Posterior vena cava (tissue), 2 donors: ENCODE results near the gene PRMT9. TPM values are rescaled to one million over a fixed set of nuclear protein-coding genes. Genes with fewer than 3 reads are reported as not detected.

ENCODE experiments used
- DNase-seq: peaks from one replicate; pipeline ENCODE4 v3.0.0-alpha.2; 2020; ENCODE audit warnings: low spot score
- intact Hi-C, 2 donors: fragments of 100-400 bp; cut with DNase I; formaldehyde crosslinking; loops; one replicate each; pipeline versions ENCODE4 v1.14.1 to v1.14.2; 2022 to 2023
- total RNA-seq, 2 donors: library from RNA; stranded (reverse); fragmentation: NEBNext Ultra II Directional; extraction: Animal tissue kit (Norgen Biotek cat#: 25700); gene quantifications; one replicate each; pipeline ENCODE4 v1.2.1, GENCODE V29; 2021
- donor health status: DM: yes; HTN: yes; CAD: no.
- donor health status: DM: yes; HTN: yes; CAD: no.

Gene PRMT9
- total RNA-seq, 2 donors from 2014 or later = 9.2 to 10.7 TPM

DNA sequence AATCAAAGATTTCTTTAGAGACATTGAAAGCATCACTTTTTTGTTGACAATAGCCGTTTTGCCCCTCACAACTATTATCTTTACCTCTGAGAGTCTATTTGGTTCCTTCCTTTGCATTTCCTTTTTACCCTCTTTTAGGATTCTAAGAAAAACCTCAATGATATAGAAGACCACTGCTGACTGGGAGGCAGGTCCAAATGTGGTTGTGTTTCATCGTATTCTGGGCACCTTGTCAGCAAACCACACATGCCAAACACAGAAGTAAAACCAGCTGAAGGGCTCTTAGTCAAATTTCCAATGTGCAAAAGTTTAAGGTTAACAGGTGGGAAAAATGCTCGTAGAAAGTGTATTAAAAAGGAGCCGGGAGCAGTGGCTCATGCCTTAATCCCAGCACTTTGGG, 5.1 kb upstream of the PRMT9 start:
- no peak for DNase-seq
- intact Hi-C loops = no loop called here

DNA sequence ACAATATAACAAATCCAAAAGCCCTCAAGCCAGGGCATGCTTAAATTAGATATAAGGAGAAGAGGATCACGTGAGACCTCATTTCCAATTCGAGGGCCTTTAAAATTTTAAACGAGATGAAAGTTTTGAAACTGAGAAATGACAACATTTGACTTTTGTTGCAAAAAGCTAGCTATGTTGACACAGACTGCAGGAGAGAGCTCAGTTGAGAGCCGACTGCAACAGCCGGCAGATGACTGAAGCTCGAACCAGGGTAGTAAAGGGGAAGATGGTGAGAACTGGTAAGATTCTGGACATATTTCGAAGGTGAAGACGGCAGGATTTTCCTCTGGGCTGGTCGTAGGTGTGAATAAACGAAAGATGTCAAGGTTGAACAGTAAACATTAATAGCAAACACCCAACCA, 773 bp downstream of the PRMT9 start:
- intact Hi-C loops = no loop called here
- DNase-seq = no peak

DNA sequence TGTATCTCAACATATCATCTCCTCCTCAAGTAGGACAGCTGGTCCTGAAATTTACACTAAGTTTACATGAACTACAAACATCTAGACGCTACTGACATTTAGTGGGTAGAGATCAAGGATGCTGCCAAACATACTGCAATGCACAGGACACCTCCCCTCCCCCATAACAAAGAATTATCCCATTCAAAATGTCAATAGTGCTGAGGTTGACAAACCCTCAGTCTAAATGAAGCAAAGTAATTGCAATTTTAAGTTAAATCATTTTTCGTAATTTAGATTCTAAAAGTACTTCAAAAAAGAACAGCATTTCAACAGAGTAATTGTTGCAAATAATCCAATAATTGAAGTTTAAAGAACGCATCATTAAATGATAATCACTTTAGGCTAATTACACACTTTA, 1.2 kb downstream of the PRMT9 start:
- DNase-seq = no peak
- intact Hi-C loops = no loop called here

DNA sequence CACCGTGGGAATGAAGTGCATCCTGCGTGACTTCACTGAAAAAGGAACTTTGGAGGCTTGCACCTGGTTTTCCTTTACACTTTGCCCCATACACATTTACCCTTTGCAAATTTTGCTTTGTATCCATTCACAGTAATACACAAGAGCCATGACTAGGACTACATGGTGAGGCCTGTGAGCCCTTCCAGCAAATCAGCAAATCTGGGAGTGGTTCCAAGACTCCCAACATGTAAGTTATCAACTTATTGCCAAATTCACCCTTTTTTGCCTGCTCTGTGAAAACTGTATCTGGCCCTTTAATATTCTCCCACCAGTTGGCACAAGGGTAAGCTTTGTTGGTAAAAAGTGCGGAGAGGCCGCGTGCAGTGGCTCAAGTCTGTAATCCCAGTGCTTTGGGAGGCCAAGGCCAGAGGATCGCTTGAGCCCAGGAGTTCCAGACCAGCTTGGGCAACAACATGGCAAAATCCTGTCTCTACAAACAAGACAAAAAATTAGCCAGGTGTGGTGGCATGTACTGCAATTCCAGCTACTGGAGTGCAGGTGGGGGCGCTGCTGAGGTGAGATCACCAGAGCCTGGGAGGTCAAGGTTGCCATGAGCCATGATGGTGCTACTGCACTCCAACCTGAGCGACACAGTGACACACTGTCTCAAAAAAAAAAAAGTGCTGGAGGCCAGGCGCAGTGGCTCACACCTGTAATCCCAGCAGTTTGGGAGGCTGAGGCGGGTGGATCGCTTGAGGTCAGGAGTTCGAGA, 5.0 kb downstream of the PRMT9 start:
- no peak for DNase-seq
- intact Hi-C loops = no loop called here

DNA sequence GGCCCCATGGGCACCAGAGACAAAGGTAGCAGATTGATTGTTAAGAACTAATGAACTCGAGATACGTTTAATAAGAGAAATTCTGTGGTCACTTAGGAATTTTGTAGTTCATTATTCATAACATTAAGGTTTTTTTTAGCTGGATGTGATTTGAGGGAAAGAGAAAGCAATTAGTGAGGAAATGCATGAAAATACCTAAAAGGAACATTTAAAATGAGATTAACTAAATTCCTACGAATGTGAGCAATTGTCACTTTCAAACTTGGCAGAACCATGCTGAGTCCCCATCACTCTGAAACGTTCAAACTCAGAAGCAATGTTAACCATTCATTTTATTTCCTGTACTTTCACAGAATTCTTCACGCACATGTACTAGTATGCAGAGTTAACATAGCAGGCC, 5.9 kb downstream of the PRMT9 start:
- no peak for DNase-seq
- intact Hi-C loops = no loop called here

DNA sequence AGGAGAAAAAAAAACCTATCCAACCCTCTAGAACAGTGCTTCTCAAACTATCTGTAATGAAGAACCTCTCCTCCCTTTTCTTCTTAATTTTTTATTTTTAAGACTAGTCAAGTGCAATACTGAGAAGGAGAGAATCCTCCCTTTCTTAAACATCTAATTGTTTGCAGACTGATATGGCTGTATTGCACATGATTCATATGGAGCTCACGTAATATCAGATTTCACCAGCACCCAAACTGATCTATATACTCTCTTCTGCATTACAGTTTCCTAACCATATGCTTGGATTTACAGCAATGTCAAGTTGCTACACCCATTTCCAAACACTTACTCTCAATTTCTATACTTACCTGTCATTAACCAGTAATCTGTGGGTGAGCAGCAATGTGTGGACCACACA, 9.5 kb downstream of the PRMT9 start:
- no peak for DNase-seq

DNA sequence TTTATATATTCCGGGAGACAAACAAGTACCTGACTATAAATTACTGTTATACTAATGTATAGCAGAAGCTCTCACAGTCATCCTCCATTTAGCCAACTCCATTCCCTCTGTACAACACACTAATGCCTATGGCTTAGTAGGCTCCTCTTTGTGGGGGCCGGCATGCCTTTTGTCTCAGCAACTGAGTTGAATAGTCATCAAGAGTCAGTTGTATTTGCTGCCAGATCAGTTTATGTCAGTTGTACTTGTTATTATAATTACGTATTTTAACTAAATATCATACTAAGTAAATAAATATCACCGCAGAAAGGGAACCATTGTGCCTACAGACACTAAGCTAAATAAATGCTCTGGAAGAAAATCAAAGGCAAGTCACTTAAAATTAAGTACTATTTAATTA, 9.9 kb downstream of the PRMT9 start:
- no peak for DNase-seq
- intact Hi-C loops = no loop called here

More for the DNA sequence above, 9.5 kb downstream of the PRMT9 start:
- intact Hi-C loops = no loop called here

DNA sequence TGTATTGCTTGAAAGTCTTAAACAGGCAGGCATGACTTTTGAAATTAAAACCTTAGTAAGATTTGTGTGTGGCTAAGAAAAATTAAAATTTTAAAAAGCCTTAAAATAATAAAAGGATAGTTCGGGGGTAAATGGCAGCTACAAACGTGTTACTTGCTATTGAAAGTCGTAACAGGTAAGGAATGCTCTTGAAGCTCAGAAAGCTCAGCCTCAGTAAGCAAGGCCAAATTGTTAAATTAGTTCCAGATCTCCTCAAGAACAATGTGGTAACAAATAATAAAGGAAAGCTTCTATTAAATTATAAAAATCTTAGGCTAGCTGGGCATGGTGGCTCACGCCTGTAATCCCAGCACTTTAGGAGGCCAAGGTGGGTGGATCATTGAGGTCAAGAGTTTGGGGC, 25.5 kb downstream of the PRMT9 start:
- DNase-seq = no peak

DNA sequence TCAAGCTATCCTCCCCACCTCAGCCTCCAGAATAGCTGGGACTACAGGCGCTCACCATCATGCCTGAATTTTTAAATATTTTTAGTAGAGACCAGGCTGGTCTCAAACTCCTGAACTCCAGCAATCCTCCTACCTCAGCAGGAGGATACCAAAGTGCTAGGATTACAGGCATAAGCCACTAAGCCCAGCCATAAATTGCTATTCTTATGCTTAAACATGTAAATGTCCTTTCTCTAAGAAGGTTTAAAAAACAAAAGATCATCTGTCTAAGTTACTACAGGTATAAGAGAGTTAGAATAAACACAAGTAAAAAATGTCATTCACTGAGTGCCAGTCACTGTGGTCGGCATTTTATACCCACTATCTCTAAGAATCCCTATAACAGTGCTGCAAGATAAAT, 28.3 kb downstream of the PRMT9 start:
- intact Hi-C loops = no loop called here
- no peak for DNase-seq

More for the DNA sequence above, 25.5 kb downstream of the PRMT9 start:
- intact Hi-C loops = no loop called here

DNA sequence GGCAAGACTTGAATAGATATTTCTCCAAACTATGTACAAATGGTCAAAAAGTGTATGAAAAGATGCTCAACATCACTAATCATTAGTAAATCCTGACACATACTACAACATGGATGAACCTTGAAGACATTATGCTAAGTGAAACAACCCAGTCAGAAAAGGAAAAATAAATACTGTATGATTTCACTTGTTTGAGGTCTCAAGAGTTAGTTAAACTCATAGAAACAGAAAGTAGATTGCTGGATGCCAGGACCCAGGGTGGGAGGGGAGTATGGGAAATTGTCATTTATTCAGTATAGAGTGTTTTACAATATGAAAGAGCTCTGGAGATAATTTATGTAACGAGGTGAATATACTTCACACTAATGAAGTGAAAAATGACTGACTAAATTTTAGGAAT, 32.4 kb downstream of the PRMT9 start:
- no peak for DNase-seq
- intact Hi-C loops = no loop called here

DNA sequence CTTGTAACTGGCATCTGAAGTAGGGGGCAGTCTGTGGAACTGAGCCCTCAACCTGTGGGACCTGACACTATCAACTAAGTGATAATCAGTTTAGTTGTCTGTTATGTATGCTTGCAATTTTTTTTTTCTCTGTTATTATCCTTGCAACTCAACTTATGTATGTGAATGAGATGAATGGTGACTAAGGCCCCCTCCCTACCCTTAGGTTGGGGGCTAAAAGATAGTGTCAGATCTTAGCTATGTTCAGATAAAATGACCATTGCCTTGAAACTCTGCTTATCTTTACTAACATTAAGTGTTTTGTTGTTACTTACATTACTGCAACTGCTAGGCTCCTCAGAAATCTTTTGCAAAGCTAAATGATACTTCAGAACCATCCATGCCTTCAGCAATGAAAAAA, 35.3 kb downstream of the PRMT9 start:
- intact Hi-C loops = no loop called here
- DNase-seq = no peak

DNA sequence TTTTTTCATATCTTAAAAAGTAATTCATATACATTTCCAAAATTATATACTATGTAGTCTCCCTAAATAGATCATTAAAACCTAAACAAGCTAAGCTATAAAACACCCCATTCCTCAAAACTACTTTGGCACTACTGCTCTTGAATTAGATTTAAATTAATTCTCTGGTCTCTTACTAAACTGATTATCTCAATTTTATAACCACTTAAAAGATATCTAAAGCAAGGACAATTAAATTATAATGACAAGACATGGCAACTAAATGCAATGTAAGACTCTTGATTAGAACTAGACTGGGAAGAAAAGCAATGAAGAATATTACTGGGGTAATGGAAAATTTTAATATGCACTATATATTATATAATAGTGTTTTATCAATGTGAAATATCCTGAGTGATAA, 38.9 kb downstream of the PRMT9 start:
- no peak for DNase-seq
- intact Hi-C loops = loop anchor here in 1 of 2 donors (2.0 kb wide), 1 partner anchor 28 kb away; the partner anchor contains the start of gene TMEM184C

DNA sequence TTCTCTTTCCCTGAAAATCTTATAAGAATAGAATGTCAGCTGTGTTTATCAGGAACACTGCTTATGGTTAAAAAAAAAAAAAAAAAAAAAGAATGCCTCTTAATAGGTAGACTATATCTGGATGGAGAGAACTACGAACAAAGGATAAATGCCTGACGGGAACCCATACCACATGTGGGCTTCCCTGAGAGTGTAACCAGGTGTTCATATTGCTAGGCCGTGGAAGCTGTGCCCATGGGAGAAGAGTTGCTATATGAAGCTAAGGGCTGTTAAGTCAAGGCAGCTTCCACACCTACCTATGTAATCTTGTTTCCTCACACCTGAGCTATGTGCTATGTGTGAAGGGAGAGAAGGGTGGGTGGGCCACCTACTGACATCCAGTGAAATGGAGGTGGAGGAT, 39.5 kb downstream of the PRMT9 start:
- intact Hi-C loops = loop anchor here in 1 of 2 donors (2.0 kb wide), 1 partner anchor 28 kb away; the partner anchor contains the start of gene TMEM184C
- DNase-seq = no peak

DNA sequence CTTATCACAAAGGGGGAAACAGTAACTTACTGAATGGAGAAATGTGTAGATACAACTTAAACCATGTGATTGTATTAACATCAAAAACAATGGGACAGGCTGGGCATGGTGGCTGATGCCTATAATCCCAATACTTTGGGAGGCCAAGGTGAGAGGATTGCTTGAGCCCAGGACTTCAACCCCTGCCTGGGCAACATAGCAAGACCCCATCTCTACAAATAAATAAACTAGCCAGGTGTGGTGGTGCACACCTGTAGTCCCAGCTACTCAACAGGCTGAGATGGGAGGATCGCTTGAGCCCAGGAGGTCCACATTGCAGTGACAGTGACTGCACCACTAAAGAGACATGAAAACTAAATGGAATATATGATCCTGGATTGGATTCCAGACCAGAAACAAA, 40.3 kb downstream of the PRMT9 start:
- intact Hi-C loops = loop anchor here in 1 of 2 donors (2.0 kb wide), 1 partner anchor 27 kb away; the partner anchor contains the start of gene TMEM184C
- DNase-seq = no peak

DNA sequence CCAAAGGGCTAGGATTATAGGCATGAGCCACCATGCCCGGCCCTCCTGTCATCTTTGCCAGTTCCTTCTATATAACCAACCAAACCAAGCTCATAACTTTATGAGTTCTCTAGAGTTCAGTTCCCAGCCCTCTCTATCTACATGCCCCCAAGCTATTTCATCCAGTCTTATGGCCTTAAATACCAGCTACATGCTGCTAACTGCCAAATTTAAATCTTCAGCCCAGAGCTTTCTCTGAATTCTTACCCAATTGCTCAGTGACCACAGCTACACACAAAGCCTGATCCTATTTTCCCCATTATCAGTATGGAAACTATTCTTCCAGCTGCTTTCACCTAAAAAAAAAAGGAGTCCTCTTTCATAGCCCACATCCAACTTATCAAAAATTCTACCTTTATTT, 43.6 kb downstream of the PRMT9 start:
- intact Hi-C loops = no loop called here
- no peak for DNase-seq

DNA sequence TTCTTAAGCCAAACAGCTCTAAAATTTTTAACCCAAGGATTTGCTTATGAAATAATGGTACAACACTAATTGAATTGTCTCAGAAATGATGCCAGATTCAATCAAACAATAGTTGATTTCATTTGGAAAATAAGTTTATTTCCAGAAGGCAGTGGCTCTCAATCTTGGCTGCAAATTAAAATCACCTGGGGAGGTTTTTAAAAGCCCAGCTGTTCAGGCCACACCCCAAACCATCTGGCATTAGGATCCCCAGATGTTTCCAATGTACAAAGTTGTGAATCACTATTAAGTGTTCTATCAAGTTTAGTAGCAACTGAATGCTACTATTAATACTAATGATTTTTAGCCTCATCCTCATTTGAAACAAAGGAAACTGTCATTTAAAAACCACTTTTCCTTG, 44.6 kb downstream of the PRMT9 start:
- intact Hi-C loops = no loop called here
- no peak for DNase-seq

DNA sequence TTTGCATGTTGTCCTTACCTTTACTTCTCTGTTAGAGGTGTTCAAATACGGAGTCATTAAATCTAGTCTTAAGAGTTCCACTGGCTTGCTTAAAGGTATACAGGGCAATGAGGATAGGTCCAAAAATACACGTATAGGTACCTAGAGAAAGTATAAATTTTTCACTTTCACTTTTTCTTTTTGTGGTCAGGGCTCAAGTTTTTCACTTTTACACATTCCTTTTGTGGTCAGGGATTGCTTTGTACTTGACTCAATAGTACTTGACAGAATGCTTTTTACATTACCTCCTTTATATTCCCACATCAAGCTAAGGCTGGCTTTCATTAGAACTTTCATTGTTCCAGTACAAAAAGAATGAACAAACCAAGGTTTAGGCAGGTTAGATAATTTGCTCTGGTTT, 45.0 kb downstream of the PRMT9 start:
- DNase-seq = no peak
- intact Hi-C loops = no loop called here

DNA sequence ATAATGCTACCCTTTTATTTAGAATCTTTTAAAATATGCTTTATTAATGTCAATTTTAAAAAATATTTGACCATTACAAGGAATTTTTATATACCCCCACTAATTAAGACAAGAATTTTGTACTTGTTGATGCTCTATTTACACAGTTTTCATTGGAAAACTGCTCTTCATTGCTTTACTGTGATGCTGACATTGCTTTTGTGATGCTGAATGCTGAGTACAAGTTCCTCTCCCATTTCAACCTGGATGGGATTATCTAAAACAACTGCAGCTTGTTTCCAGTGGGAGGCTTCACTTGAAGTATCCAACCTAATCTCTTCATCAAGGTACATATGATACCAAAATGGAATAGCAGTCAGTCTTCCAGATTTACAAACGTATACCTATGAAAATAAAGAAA, 45.6 kb downstream of the PRMT9 start:
- DNase-seq = no peak

DNA sequence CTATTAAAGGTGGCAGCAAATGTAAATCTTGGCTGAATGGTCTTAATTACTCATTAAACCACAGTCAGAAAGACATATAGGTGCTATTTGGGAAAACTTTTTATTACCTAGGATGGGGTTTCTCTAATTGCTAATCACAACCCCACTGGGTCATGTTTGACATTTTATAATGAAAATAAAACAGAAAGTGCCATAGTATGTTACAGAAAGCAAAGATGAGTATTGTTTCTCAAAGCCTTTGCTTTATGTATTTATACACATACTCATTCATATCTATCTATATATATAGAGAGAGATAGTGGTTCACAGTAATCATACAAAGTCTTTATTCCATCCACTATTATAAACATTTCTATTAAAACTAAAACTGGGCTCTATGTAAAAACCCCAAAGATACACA, 48.6 kb downstream of the PRMT9 start:
- no peak for DNase-seq
- intact Hi-C loops = no loop called here

More for the DNA sequence above, 45.6 kb downstream of the PRMT9 start:
- intact Hi-C loops = no loop called here

DNA sequence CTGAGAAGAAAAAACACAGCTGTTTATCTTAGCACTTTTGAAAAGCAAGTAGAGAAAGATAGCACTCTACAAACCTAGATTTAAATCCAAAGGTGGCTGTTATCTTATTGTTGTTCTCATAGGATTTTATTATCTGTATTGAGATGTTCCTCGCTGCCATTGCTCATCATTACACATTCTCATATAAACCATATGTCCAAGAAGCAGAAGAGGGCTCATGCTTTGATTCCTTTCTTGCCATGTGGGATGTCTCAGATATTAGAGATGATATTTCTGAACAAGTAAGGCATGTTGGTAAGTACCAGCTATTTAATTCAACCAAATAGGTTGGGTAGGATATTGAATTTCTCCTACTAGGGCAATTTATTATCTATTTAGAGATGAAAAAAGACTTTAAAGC, 50.3 kb downstream of the PRMT9 start:
- DNase-seq = no peak
- intact Hi-C loops = no loop called here

DNA sequence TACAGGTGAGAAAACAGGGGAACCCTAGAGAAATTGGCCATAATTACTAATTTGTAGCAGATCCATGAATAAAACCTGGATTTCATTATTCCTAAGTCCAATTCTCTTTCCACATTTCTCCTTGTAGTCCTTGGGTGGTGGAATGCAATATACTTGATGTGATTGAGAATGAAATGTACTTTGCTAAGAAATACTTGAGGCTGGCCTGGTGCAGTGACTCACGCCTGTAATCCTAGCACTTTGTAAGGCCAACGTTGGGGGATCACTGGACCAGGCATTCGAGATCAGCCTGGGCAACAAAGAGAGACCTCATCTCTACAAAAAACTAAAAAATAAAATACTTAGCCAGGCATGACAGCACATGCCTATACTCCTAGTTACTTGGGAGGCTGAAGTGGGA, 50.9 kb downstream of the PRMT9 start:
- DNase-seq = no peak
- intact Hi-C loops = no loop called here
